ENCODE data around the gene HPCA.

The HPCA gene

DNA sequence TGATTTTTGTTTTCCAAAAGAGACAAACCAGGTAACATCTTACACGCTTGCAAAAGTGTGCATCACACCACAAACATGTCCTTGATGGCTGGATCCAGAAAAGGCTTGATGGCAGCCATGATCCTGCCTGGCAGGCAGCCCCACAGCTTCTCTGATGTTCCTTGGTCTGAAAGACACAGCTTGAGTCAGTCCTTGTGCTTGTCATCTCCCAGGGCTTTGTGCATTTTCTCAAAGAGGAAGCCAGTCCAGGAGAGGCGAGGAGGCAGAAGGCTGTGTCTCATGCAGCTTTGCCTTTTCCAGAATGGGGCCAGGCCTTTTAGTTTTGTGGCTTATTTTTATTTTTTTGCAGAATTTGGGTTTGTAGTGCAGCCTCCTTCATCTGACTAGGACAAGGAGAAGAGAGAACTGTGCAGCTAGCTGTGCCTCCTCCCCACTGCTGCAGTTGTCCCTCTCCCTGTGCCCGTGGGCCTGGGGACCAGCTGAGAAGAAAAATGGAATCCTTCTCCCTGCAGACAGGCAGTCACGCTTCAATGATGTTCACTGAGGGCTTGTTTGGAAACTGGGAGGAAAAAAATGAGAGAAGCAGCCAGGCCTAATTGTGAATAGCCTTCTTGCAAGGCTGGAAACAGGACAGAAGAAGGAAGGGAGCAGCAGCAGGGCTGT lies 22.9 kb upstream of the HPCA start:
- H3K9me3 ChIP-seq (ENCODE audit: control insufficient read depth, low read length), result no peaks in the 10 kb centered on the region
- H3K4me1 ChIP-seq, result peaks cover 5% of the 10 kb centered on the region
- no peak overlapping the region for H3K9ac ChIP-seq
- TF ChIP-seq, protein P1, sequence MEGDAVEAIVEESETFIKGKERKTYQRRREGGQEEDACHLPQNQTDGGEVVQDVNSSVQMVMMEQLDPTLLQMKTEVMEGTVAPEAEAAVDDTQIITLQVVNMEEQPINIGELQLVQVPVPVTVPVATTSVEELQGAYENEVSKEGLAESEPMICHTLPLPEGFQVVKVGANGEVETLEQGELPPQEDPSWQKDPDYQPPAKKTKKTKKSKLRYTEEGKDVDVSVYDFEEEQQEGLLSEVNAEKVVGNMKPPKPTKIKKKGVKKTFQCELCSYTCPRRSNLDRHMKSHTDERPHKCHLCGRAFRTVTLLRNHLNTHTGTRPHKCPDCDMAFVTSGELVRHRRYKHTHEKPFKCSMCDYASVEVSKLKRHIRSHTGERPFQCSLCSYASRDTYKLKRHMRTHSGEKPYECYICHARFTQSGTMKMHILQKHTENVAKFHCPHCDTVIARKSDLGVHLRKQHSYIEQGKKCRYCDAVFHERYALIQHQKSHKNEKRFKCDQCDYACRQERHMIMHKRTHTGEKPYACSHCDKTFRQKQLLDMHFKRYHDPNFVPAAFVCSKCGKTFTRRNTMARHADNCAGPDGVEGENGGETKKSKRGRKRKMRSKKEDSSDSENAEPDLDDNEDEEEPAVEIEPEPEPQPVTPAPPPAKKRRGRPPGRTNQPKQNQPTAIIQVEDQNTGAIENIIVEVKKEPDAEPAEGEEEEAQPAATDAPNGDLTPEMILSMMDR (IDR thresholded peaks at IDR 0.05), result no peak
- no peaks in the 10 kb centered on the region for H3K27me3 ChIP-seq (ENCODE audit: control insufficient read depth, insufficient read depth, low read length)
- H3K36me3 ChIP-seq (ENCODE audit: control insufficient read depth, insufficient read depth, low read length), result no peaks in the 10 kb centered on the region
- H3K79me2 ChIP-seq, result no peaks in the 10 kb centered on the region
- H2AFZ ChIP-seq, result no peak overlapping the region
- no peak overlapping the region for H3K27ac ChIP-seq
- no peak overlapping the region for H3K4me2 ChIP-seq (ENCODE audit: low read length)
- no peak overlapping the region for H3K4me3 ChIP-seq (ENCODE audit: low read depth, low read length)

DNA sequence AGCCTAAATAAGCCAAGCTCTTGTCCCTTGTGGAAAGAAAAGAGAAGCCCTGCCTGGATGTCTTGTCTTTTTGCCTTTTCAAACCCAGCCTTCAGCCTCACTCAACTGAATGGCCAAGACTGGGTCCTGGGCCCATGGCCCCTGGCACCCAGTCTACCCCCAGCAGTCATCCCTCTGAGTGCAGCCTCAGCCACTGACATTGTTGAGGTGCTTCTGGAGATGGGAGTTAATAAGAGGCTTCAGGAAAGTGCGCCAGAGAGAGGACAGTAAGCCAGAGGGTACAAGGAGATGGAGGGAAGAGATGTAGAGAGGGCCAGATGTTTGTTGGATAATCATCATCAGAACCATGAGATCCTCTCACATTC lies 22.4 kb upstream of the HPCA start:
- H3K4me2 ChIP-seq (ENCODE audit: low read length), result no peak overlapping the region
- TF ChIP-seq, protein P1 (IDR thresholded peaks at IDR 0.05), result no peak
- no peak overlapping the region for H2AFZ ChIP-seq
- no peak overlapping the region for H3K9ac ChIP-seq
- H3K27me3 ChIP-seq (ENCODE audit: control insufficient read depth, insufficient read depth, low read length), result no peaks in the 10 kb centered on the region
- no peaks in the 10 kb centered on the region for H3K79me2 ChIP-seq
- H3K4me3 ChIP-seq (ENCODE audit: low read depth, low read length), result no peak overlapping the region
- H3K4me1 ChIP-seq, result peaks cover 5% of the 10 kb centered on the region
- H3K36me3 ChIP-seq (ENCODE audit: control insufficient read depth, insufficient read depth, low read length), result no peaks in the 10 kb centered on the region
- H3K27ac ChIP-seq, result no peak overlapping the region
- H3K9me3 ChIP-seq (ENCODE audit: control insufficient read depth, low read length), result no peaks in the 10 kb centered on the region

DNA sequence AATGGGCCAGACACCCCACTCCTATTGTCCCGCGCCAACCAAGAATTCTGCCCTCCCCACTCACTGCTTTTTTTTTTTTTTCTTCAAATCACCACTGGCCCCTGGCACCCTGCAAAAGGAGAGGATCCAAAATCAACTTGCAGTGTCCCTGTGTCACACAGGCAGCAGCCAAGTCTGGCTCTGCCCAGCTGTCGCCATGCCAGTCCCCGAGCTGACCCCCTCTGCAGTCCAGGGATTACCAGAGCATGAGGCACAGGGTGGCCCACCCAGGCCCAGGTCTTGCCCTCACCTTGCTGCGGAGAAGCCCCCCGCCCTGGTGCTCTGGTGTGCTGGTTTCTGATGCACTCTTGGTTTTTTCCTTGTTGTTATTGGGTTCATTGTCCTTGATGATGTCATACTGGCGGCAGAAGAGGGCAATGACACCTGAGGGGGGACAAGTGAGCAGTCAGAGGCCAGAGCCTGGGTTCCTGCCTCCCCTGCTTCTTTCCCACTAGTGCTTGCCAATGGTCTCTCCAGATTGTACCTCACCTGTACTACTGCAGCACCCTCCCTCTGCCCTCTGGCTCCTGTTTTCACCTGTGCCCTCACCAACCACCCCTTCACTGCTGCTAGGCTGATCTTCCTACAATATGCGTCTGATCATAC lies 21.8 kb upstream of the HPCA start:
- TF ChIP-seq, protein P1 (IDR thresholded peaks at IDR 0.05), result no peak
- peaks cover 5% of the 10 kb centered on the region for H3K4me1 ChIP-seq
- no peak overlapping the region for H3K4me2 ChIP-seq (ENCODE audit: low read length)
- no peak overlapping the region for H3K27ac ChIP-seq
- H3K4me3 ChIP-seq (ENCODE audit: low read depth, low read length), result no peak overlapping the region
- no peaks in the 10 kb centered on the region for H3K79me2 ChIP-seq
- H2AFZ ChIP-seq, result no peak overlapping the region
- H3K36me3 ChIP-seq (ENCODE audit: control insufficient read depth, insufficient read depth, low read length), result no peaks in the 10 kb centered on the region
- no peak overlapping the region for H3K9ac ChIP-seq
- no peaks in the 10 kb centered on the region for H3K27me3 ChIP-seq (ENCODE audit: control insufficient read depth, insufficient read depth, low read length)
- H3K9me3 ChIP-seq (ENCODE audit: control insufficient read depth, low read length), result no peaks in the 10 kb centered on the region

DNA sequence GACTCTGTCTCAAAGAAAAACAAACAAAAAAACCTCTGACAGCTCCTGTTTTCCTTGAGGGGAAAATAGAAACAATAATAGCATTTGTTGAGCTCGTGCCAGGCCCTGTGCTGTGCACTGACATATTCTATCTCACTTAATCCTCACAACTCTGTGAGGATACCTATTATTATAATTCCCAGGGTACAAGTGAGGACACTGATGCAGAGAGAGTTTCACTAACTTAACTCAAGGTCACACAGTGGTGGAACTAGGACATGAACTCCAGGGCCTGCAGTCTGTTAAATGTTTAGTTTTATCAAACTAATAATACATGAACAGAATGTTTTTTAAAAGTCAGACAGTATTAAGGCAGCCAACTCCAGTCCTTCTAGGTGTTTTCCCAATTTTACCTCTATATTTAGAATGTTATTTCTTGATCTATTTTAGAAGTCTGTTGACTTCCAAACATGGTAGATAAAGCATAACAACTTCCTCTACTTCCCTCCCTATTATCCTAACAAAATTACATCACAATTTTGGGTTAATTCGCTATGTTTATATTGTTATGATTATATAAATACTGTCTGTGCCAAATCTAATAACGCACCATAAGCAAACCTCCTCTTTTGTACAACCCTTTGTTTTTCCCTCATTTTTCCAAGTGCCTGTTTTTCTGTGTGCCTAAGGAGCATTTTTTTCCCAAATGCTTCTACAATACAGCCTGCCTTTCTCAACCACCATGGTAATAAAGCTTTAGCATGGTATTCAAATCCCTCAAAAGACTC lies 20.5 kb upstream of the HPCA start:
- H3K79me2 ChIP-seq, result no peaks in the 10 kb centered on the region
- no peak overlapping the region for H3K27ac ChIP-seq
- no peaks in the 10 kb centered on the region for H3K9me3 ChIP-seq (ENCODE audit: control insufficient read depth, low read length)
- H3K4me2 ChIP-seq (ENCODE audit: low read length), result no peak overlapping the region
- H3K9ac ChIP-seq, result no peak overlapping the region
- no peak overlapping the region for H2AFZ ChIP-seq
- TF ChIP-seq, protein P1 (IDR thresholded peaks at IDR 0.05), result no peak
- H3K4me1 ChIP-seq, result peaks cover 5% of the 10 kb centered on the region
- no peak overlapping the region for H3K4me3 ChIP-seq (ENCODE audit: low read depth, low read length)
- no peaks in the 10 kb centered on the region for H3K36me3 ChIP-seq (ENCODE audit: control insufficient read depth, insufficient read depth, low read length)
- H3K27me3 ChIP-seq (ENCODE audit: control insufficient read depth, insufficient read depth, low read length), result no peaks in the 10 kb centered on the region
